HG03139 (cell line): ENCODE data around the gene PTGES3L.
"Not testable (repeated sequence)": the region's sequence is repeated elsewhere in the genome, so short reads cannot be mapped to it uniquely, and the experiment has no call there.

Experiments
- ATAC-seq: cut with Tn5 transposase; IDR thresholded peaks from one replicate; pipeline ENCODE4 v1.9.1; 2021; ENCODE audit not compliant: unreplicated experiment

The PTGES3L gene

GRCh38 chr17:43014649-43015542 is 35.0 kb upstream of the PTGES3L start:
- ATAC-seq = no peak

GRCh38 chr17:43014020-43014648 is 34.3 kb upstream of the PTGES3L start:
- no peak for ATAC-seq

- ATAC-seq = no peak
Measured at GRCh38 chr17:43013296-43013695, 33.4 kb upstream of the PTGES3L start.

GRCh38 chr17:43011728-43012472 is 32.0 kb upstream of the PTGES3L start:
- no peak for ATAC-seq

- no peak for ATAC-seq
Measured at GRCh38 chr17:43010667-43011308, 30.9 kb upstream of the PTGES3L start.

- ATAC-seq = no peak
Measured at GRCh38 chr17:43006639-43007551, 27.0 kb upstream of the PTGES3L start, which contains the start of gene IFI35. Gene IFI35, plus strand, starts transcription at chr17:43006784. Its CDS starts 164 bp downstream, at chr17:43006948.

- ATAC-seq = no peak
Measured at GRCh38 chr17:43003542-43004172, 23.8 kb upstream of the PTGES3L start.

- not testable (repeated sequence) for ATAC-seq
Measured at GRCh38 chr17:43000894-43001293, 21.0 kb upstream of the PTGES3L start.

GRCh38 chr17:42999003-42999525 is 19.2 kb upstream of the PTGES3L start:
- no peak for ATAC-seq

- ATAC-seq = peak; percentile 89
Measured at GRCh38 chr17:42997984-42998938, 18.4 kb upstream of the PTGES3L start, which contains the start of gene RPL27. Gene RPL27, plus strand, starts transcription at chr17:42998419. Its CDS starts 332 bp downstream, at chr17:42998751.

- ATAC-seq = no peak
Measured at GRCh38 chr17:42997390-42997983, 17.6 kb upstream of the PTGES3L start.

GRCh38 chr17:42993913-42994312 is 14.0 kb upstream of the PTGES3L start:
- ATAC-seq = not testable (repeated sequence)

GRCh38 chr17:42992872-42993271 is 13.0 kb upstream of the PTGES3L start:
- no peak for ATAC-seq

GRCh38 chr17:42991471-42991870 is 11.6 kb upstream of the PTGES3L start:
- ATAC-seq = no peak

GRCh38 chr17:42989726-42990652 is 10.1 kb upstream of the PTGES3L start:
- no peak for ATAC-seq

GRCh38 chr17:42989141-42989540 is 9.3 kb upstream of the PTGES3L start:
- no peak for ATAC-seq
